Stomach (tissue), 9 donors: ENCODE measurements around the gene LINGO4. TPM values are rescaled to one million over a fixed set of nuclear protein-coding genes. Genes with fewer than 3 reads are reported as not detected.

Experiments
- DNase-seq, 2 donors: peaks; one replicate each; pipeline versions ENCODE4 v3.0.0 to v3.0.0-alpha.2; 2013 to 2019
- H3K27ac ChIP-seq, 5 donors: fragments of 200-600 bp in 4 of 5; sonication (generic) in 4 of 5; one replicate each; pipeline ENCODE4 v1.5.1; 2013 to 2019; ENCODE audit warnings: mild to moderate bottlenecking in 1 of 5, moderate library complexity in 1 of 5
- H3K27me3 ChIP-seq, 3 donors: fragments of 200-600 bp; sonication (generic); one replicate each; pipeline ENCODE4 v1.5.1; 2017 to 2019; ENCODE audit warnings: mixed run types in 1 of 3
- H3K36me3 ChIP-seq, 4 donors: fragments of 200-600 bp; sonication (generic); 1 replicate in 3 of 4; 2 replicates in 1 of 4; pipeline ENCODE4 v1.5.1; 2016 to 2019
- H3K4me1 ChIP-seq, 4 donors: fragments of 200-600 bp; sonication (generic); one replicate each; pipeline ENCODE4 v1.5.1; 2016 to 2019
- H3K4me3 ChIP-seq, 4 donors: fragments of 200-600 bp; sonication (generic) in 3 of 4; one replicate each; pipeline ENCODE4 v1.5.1; 2016 to 2019; ENCODE audit warnings: mild to moderate bottlenecking in 1 of 4
- H3K9me3 ChIP-seq, 4 donors: fragments of 200-600 bp; sonication (generic); one replicate each; pipeline ENCODE4 v1.5.1; 2016 to 2019
- CTCF ChIP-seq, 7 experiments: fragments of 450-650 bp in 4 of 7; fragments of 200-600 bp in 3 of 7; sonication (generic) in 3 of 7; IDR thresholded peaks; one replicate each; pipeline ENCODE4 v1.5.1; 2016 to 2019; ENCODE audit warnings: antibody characterized with exemption in 7 of 7, control low read depth in 2 of 7, mild to moderate bottlenecking in 1 of 7
- EP300 ChIP-seq: sonication (generic); formaldehyde crosslinking; IDR thresholded peaks from one replicate; pipeline ENCODE4 v1.6.1; 2017; ENCODE audit warnings: antibody characterized with exemption
- POLR2A ChIP-seq, 4 donors: fragments of 450-650 bp; IDR thresholded peaks; one replicate each; pipeline ENCODE4 v1.6.1; 2016; ENCODE audit warnings: antibody characterized with exemption in 4 of 4, control low read depth in 2 of 4, mild to moderate bottlenecking in 1 of 4, moderate library complexity in 1 of 4
- POLR2AphosphoS5 ChIP-seq, 3 donors: sonication (generic); formaldehyde crosslinking; IDR thresholded peaks; one replicate each; pipeline ENCODE4 v1.6.1; 2016; ENCODE audit warnings: antibody characterized with exemption in 3 of 3
- WGBS, 5 donors: extraction: QIAGEN DNeasy Blood & Tissue Kit in 3 of 5; methylation state at CpG; one replicate each; pipeline versions ENCODE4 v1.1.5 to v1.1.7; 2013 to 2018; 5-methylcytosine and 5-hydroxymethylcytosine counted together
- intact Hi-C: fragments of 100-400 bp; cut with DNase I; formaldehyde crosslinking; loops from one replicate; pipeline ENCODE4 v1.15.1; 2023; ENCODE audit warnings: low total_unique reads
- polyA plus RNA-seq, 3 donors: library from polyadenylated mRNA; stranded (reverse); fragments of 200-250 nt; gene quantifications; one replicate each; pipeline ENCODE4 v1.2.3, GENCODE V29; 2013
- total RNA-seq, 5 donors: library from RNA; depleted of rRNA; stranded (reverse); fragments of >200 nt; gene quantifications; one replicate each; pipeline versions ENCODE4 v1.1.0 to v1.2.3, GENCODE V29; 2014 to 2016
- donor health status: healthy with polysubstance abuse.
- donor health status: Bipolar disorder and iron deficiency.
- donor health status: healthy.

LINGO4 gene
- total and polyA plus RNA-seq, 8 donors = 0.06 to 3.2 TPM; not detected in 6

- Histone ChIP-seq H3K36me3 (no peaks in the 10 kb centered on the region), H3K4me1 (peaks cover 0 to 8% (median 2%) of the 10 kb centered on the region in 4 donors), H3K27me3 (peaks cover 0 to 52% (median 0%) of the 10 kb centered on the region in 3 donors), H3K9me3 (no peaks in the 10 kb centered on the region), H3K27ac (no peak overlapping the region), H3K4me3 (no peak overlapping the region)
- intact Hi-C loops = no loop called here
- TF ChIP-seq EP300 = no peak
- TF ChIP-seq CTCF (IDR thresholded peaks at IDR 0.05) = no peak
- no peak for TF ChIP-seq POLR2A (IDR thresholded peaks at IDR 0.05)
- TF ChIP-seq POLR2AphosphoS5 (IDR thresholded peaks at IDR 0.05) = no peak
- WGBS, 5 donors = 48 to 68% (median 65%) methylated on average over 10 to 11 of the region's 11 CpGs
- peak; percentile 17 to 50 for DNase-seq
Measured at GRCh38 chr1:151847867-151848596, 42.8 kb upstream of the LINGO4 start.

- intact Hi-C loops = no loop called here
- WGBS, 5 donors = 88 to 94% (median 93%) methylated on average over 8 of the region's 8 CpGs
- DNase-seq = no peak
Measured at GRCh38 chr1:151846686-151847237, 41.5 kb upstream of the LINGO4 start.

GRCh38 chr1:151846062-151846568, 40.9 kb upstream of the LINGO4 start:
- Histone ChIP-seq H3K27ac (no peak overlapping the region), H3K9me3 (no peaks in the 10 kb centered on the region), H3K27me3 (peaks cover 0 to 40% (median 0%) of the 10 kb centered on the region in 3 donors), H3K36me3 (no peaks in the 10 kb centered on the region), H3K4me1 (peaks cover 0 to 8% (median 2%) of the 10 kb centered on the region in 4 donors), H3K4me3 (no peak overlapping the region)
- TF ChIP-seq CTCF (IDR thresholded peaks at IDR 0.05) (no peak), EP300 (no peak), POLR2AphosphoS5 (IDR thresholded peaks at IDR 0.05) (no peak), POLR2A (IDR thresholded peaks at IDR 0.05) (no peak)
- intact Hi-C loops = no loop called here
- no peak for DNase-seq
- 28 to 50% (median 38%) methylated on average over 6 of the region's 6 CpGs for WGBS, 5 donors

More at GRCh38 chr1:151846686-151847237, 41.5 kb upstream of the LINGO4 start:
- Histone ChIP-seq H3K4me1 (peaks cover 0 to 8% (median 2%) of the 10 kb centered on the region in 4 donors), H3K9me3 (no peaks in the 10 kb centered on the region), H3K36me3 (no peaks in the 10 kb centered on the region), H3K4me3 (no peak overlapping the region), H3K27me3 (peaks cover 0 to 40% (median 0%) of the 10 kb centered on the region in 3 donors), H3K27ac (no peak overlapping the region)
- TF ChIP-seq EP300 = no peak
- no peak for TF ChIP-seq POLR2AphosphoS5 (IDR thresholded peaks at IDR 0.05)
- no peak for TF ChIP-seq CTCF (IDR thresholded peaks at IDR 0.05)
- TF ChIP-seq POLR2A (IDR thresholded peaks at IDR 0.05) = no peak

GRCh38 chr1:151843398-151843797, 38.2 kb upstream of the LINGO4 start:
- Histone ChIP-seq H3K36me3 (no peaks in the 10 kb centered on the region), H3K27ac (no peak overlapping the region), H3K9me3 (no peaks in the 10 kb centered on the region), H3K4me3 (no peak overlapping the region), H3K4me1 (peaks cover 14 to 28% (median 24%) of the 10 kb centered on the region in 4 donors), H3K27me3 (peaks cover 0 to 47% (median 15%) of the 10 kb centered on the region in 3 donors)
- DNase-seq = no peak
- intact Hi-C loops = no loop called here
- no peak for TF ChIP-seq CTCF (IDR thresholded peaks at IDR 0.05)
- TF ChIP-seq POLR2AphosphoS5 (IDR thresholded peaks at IDR 0.05) = no peak
- TF ChIP-seq EP300 = no peak
- TF ChIP-seq POLR2A (IDR thresholded peaks at IDR 0.05) = no peak
- 79 to 87% (median 85%) methylated on average over 2 of the region's 2 CpGs for WGBS, 5 donors
